HepG2 (cell line): ENCODE results near the gene PLIN5. TPM values are rescaled to one million over a fixed set of nuclear protein-coding genes. Genes with fewer than 3 reads are reported as not detected.

ENCODE experiments used
- ARNT ChIP-seq: fragments of 450-650 bp; IDR thresholded peaks from 2 replicates; pipeline ENCODE4 v1.6.1; 2017
- ATF7 ChIP-seq, 2 experiments: fragments of 450-650 bp in 1 of 2; sonication (generic) in 1 of 2; formaldehyde crosslinking in 1 of 2; IDR thresholded peaks; 2 replicates each; pipeline versions ENCODE4 v1.4.0 to v1.6.1; 2016 to 2020; ENCODE audit warnings: antibody characterized with exemption in 1 of 2, mild to moderate bottlenecking in 1 of 2, missing genetic modification reagents in 1 of 2
- ATRX ChIP-seq: sonication (generic); formaldehyde crosslinking; IDR thresholded peaks from 2 replicates; pipeline ENCODE4 v1.4.0; 2020; ENCODE audit warnings: missing genetic modification reagents, borderline replicate concordance
- ELF4 ChIP-seq: sonication (generic); formaldehyde crosslinking; IDR thresholded peaks from 2 replicates; pipeline ENCODE4 v1.5.0; 2020; ENCODE audit warnings: missing genetic modification reagents, mild to moderate bottlenecking, moderate library complexity, borderline replicate concordance
- FOXP1 ChIP-seq, 2 experiments: fragments of 450-650 bp in 1 of 2; IDR thresholded peaks; 2 replicates each; pipeline ENCODE4 v1.6.1; 2017 to 2018; ENCODE audit warnings: antibody characterized with exemption in 1 of 2
- GATAD1 ChIP-seq: IDR thresholded peaks from 2 replicates; pipeline ENCODE4 v1.6.1; 2016; ENCODE audit warnings: missing genetic modification reagents, missing compliant biosample characterization
- MTERF4 ChIP-seq: sonication (generic); formaldehyde crosslinking; IDR thresholded peaks from 2 replicates; pipeline ENCODE4 v1.8.0; 2023; ENCODE audit warnings: mild to moderate bottlenecking, missing genetic modification reagents
- NKX3-1 ChIP-seq: sonication (generic); formaldehyde crosslinking; IDR thresholded peaks from 2 replicates; pipeline ENCODE4 v1.5.0; 2020; ENCODE audit warnings: missing genetic modification reagents
- PAX8 ChIP-seq: sonication (generic); formaldehyde crosslinking; IDR thresholded peaks from 2 replicates; pipeline ENCODE4 v1.8.0; 2022; ENCODE audit warnings: mild to moderate bottlenecking, missing genetic modification reagents, borderline replicate concordance
- TEF ChIP-seq: sonication (generic); formaldehyde crosslinking; IDR thresholded peaks from 2 replicates; pipeline ENCODE4 v1.5.0; 2020; ENCODE audit warnings: missing genetic modification reagents
- ZBTB39 ChIP-seq: sonication (generic); formaldehyde crosslinking; IDR thresholded peaks from 2 replicates; pipeline ENCODE4 v1.5.0; 2020; ENCODE audit warnings: missing genetic modification reagents
- ZBTB46 ChIP-seq: sonication (generic); formaldehyde crosslinking; IDR thresholded peaks from 2 replicates; pipeline ENCODE4 v1.4.0; 2020; ENCODE audit warnings: mild to moderate bottlenecking, missing genetic modification reagents, borderline replicate concordance
- ZMAT3 ChIP-seq: sonication (generic); formaldehyde crosslinking; conservative IDR thresholded peaks from 2 replicates; pipeline ENCODE4 v1.7.0; 2021; ENCODE audit warnings: missing genetic modification reagents
- ZNF256 ChIP-seq: sonication (generic); formaldehyde crosslinking; conservative IDR thresholded peaks from 2 replicates; pipeline ENCODE4 v1.4.0; 2020; ENCODE audit warnings: missing genetic modification reagents
- ZNF674 ChIP-seq: sonication (generic); formaldehyde crosslinking; IDR thresholded peaks from 2 replicates; pipeline ENCODE4 v1.5.0; 2020; ENCODE audit warnings: low read depth, mild to moderate bottlenecking, missing genetic modification reagents
- ZNF710 ChIP-seq: sonication (generic); formaldehyde crosslinking; IDR thresholded peaks from 2 replicates; pipeline ENCODE4 v1.5.0; 2020; ENCODE audit warnings: mild to moderate bottlenecking, missing genetic modification reagents, borderline replicate concordance
- ZNF770 ChIP-seq: sonication (generic); formaldehyde crosslinking; IDR thresholded peaks from 2 replicates; pipeline ENCODE4 v1.5.0; 2020; ENCODE audit warnings: mild to moderate bottlenecking, missing genetic modification reagents
- ZNF772 ChIP-seq: sonication (generic); formaldehyde crosslinking; IDR thresholded peaks from 2 replicates; pipeline ENCODE4 v1.5.0; 2020; ENCODE audit warnings: mild to moderate bottlenecking, missing genetic modification reagents
- ZNF776 ChIP-seq: sonication (generic); formaldehyde crosslinking; IDR thresholded peaks from 2 replicates; pipeline ENCODE4 v1.4.0; 2020; ENCODE audit warnings: mild to moderate bottlenecking, missing genetic modification reagents
- ZNF780A ChIP-seq: sonication (generic); formaldehyde crosslinking; IDR thresholded peaks from 2 replicates; pipeline ENCODE4 v1.8.0; 2022; ENCODE audit warnings: mild to moderate bottlenecking, missing genetic modification reagents, moderate library complexity
- polyA plus RNA-seq, 8 experiments: library from polyadenylated mRNA; depleted of rRNA in 3 of 8; stranded (reverse) in 7 of 8; unstranded in 1 of 8; fragments of >200 nt; fragmentation: Illumina TruSeq in 4 of 8; extraction: Trizol in 4 of 8; gene quantifications; 2 replicates each; pipeline versions ENCODE4 v1.2.1 to v1.2.3, GENCODE V29; 2011 to 2016; ENCODE audit warnings: low read depth in 4 of 8, missing spikeins in 1 of 8, mixed read lengths in 1 of 8; ENCODE audit not compliant: insufficient read depth in 1 of 8
- total RNA-seq, 5 experiments: library from RNA; depleted of rRNA; stranded (reverse); fragments of >200 nt; fragmentation: Illumina TruSeq; extraction: Trizol; gene quantifications; 2 replicates each; pipeline ENCODE4 v1.2.3, GENCODE V29; 2016; ENCODE audit warnings: low read depth in 1 of 5

PLIN5 gene
- total and polyA plus RNA-seq, 2 of the 13 experiments (the other 11 are each of a cell fraction or from before 2014, with no cell fraction given): 1.8 to 4.8 TPM

GRCh38 chr19:4521170-4521887 is 13.7 kb downstream of the PLIN5 start (continued):
- TF ChIP-seq ATF7 (IDR thresholded peaks at IDR 0.05) (no peak), ATF7 (CRISPR knock-in tag; IDR thresholded peaks at IDR 0.05) (no peak), ARNT (no peak), GATAD1 (CRISPR knock-in tag) (no peak), MTERF4 (CRISPR knock-in tag) (no peak), TEF (no peak), ZNF770 (CRISPR knock-in tag) (no peak), ZNF710 (CRISPR knock-in tag) (no peak; the same call in 1 of the 2 replicates), ZNF776 (CRISPR knock-in tag) (no peak), PAX8 (no peak), ZMAT3 (CRISPR knock-in tag) (no peak), ZBTB46 (no peak), ZNF674 (CRISPR knock-in tag) (no peak), ZNF780A (CRISPR knock-in tag) (no peak), ATRX (CRISPR knock-in tag) (no peak), FOXP1 (IDR thresholded peaks at IDR 0.05) (no peak), FOXP1 (CRISPR knock-in tag; IDR thresholded peaks at IDR 0.05) (no peak), ZNF256 (CRISPR knock-in tag) (no peak), ELF4 (CRISPR knock-in tag) (no peak), ZBTB39 (CRISPR knock-in tag) (no peak), ZNF772 (CRISPR knock-in tag) (no peak), NKX3-1 (no peak)
